DOHH2 (cell line): ENCODE results near the gene SORBS1.
A peak's percentile ranks its signal among the peaks of the same experiment; 100 is the strongest.

Source experiments
- H3F3A ChIP-seq: fragments of 200-600 bp; sonication (generic), shearing (Covaris generic); 2 replicates; pipeline ENCODE4 v1.6.0; 2016; ENCODE audit warnings: antibody characterized with exemption, mild to moderate bottlenecking; ENCODE audit not compliant: control insufficient read depth, insufficient read depth
- H3K27ac ChIP-seq: fragments of 200-600 bp; sonication (generic); 2 replicates; pipeline ENCODE4 v1.5.1; 2014; ENCODE audit warnings: low read depth, mild to moderate bottlenecking, low read length, moderate library complexity
- H3K27me3 ChIP-seq: fragments of 200-600 bp; sonication (generic); 2 replicates; pipeline ENCODE4 v1.6.1; 2014; ENCODE audit warnings: mild to moderate bottlenecking, low read length, mixed read lengths; ENCODE audit not compliant: control insufficient read depth
- H3K36me3 ChIP-seq: fragments of 200-600 bp; sonication (generic); 2 replicates; pipeline ENCODE4 v1.6.1; 2014; ENCODE audit warnings: mild to moderate bottlenecking, low read length, moderate library complexity, mixed read lengths; ENCODE audit not compliant: control insufficient read depth
- H3K4me1 ChIP-seq: fragments of 200-600 bp; sonication (generic); 2 replicates; pipeline ENCODE4 v1.6.1; 2014; ENCODE audit warnings: mild to moderate bottlenecking, low read length, mixed read lengths; ENCODE audit not compliant: control insufficient read depth
- H3K4me2 ChIP-seq: fragments of 200-600 bp; sonication (generic); 2 replicates; pipeline ENCODE4 v1.6.0; 2014; ENCODE audit warnings: mild to moderate bottlenecking, low read length, moderate library complexity
- H3K4me3 ChIP-seq: fragments of 200-600 bp; sonication (generic); 2 replicates; pipeline ENCODE4 v1.5.1; 2014; ENCODE audit warnings: mild to moderate bottlenecking, low read length, mixed read lengths
- H3K79me2 ChIP-seq: fragments of 200-600 bp; sonication (generic); 2 replicates; pipeline ENCODE4 v1.6.1; 2014; ENCODE audit warnings: mild to moderate bottlenecking, low read length, mixed read lengths; ENCODE audit not compliant: control insufficient read depth
- H3K9me2 ChIP-seq: fragments of 200-600 bp; sonication (generic); replicated peaks from 2 replicates; pipeline ENCODE4 v1.6.1; 2014; ENCODE audit warnings: mild to moderate bottlenecking, low read length, mixed read lengths; ENCODE audit not compliant: control insufficient read depth
- H3K9me3 ChIP-seq: fragments of 200-600 bp; sonication (generic); 2 replicates; pipeline ENCODE4 v1.6.1; 2014; ENCODE audit warnings: antibody characterized with exemption, low read length, mixed read lengths; ENCODE audit not compliant: control insufficient read depth, insufficient read depth
- H4K20me1 ChIP-seq: fragments of 200-600 bp; sonication (generic); 2 replicates; pipeline ENCODE4 v1.6.0; 2014; ENCODE audit warnings: low read depth, mild to moderate bottlenecking, antibody characterized with exemption, low read length, moderate library complexity; ENCODE audit not compliant: control insufficient read depth, insufficient read depth
- EZH2phosphoT487 ChIP-seq: fragments of 200-600 bp; sonication (generic); IDR thresholded peaks from 2 replicates; pipeline ENCODE4 v1.6.1; 2017; ENCODE audit warnings: borderline replicate concordance, mild to moderate bottlenecking, antibody characterized with exemption, low read length, moderate library complexity, mixed read lengths
- TF ChIP-seq, protein P1 (sequence below): fragments of 200-600 bp; sonication (generic); IDR thresholded peaks from one replicate; pipeline ENCODE4 v1.5.1; 2014; ENCODE audit warnings: antibody characterized with exemption, mild to moderate bottlenecking, low read depth, low read length; ENCODE audit not compliant: poor library complexity, severe bottlenecking

SORBS1 gene

DNA sequence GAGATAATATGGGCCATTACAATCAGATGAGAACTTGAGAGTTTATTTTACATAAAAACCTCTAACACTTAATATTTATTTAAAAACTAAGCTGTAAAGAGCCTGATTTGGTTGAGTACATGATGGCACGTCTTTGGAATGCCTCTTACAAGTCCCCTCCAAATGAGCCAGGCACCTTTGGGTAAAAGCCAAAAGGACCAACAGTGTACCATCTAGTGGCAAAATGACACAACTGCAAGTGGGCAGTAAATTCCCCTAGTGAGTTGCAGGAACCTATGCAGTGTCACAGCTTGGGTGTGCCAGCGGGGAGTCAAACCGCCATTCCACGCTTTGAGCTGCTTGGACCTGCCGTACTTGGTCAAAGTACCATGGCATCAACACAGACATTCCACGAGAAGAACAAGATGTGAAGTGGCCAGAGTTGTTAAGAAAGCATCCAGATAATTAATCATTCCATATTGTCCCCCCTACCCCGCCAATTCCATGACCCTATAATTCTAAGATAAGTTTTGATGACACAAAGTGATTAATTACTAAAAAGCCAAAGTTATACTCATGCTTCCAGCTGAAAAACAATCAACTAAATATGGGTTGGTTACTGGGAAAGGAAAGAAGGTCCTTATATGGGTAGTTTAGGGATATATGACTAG lies 115.2 kb downstream of the SORBS1 start:
- TF ChIP-seq, protein P1, sequence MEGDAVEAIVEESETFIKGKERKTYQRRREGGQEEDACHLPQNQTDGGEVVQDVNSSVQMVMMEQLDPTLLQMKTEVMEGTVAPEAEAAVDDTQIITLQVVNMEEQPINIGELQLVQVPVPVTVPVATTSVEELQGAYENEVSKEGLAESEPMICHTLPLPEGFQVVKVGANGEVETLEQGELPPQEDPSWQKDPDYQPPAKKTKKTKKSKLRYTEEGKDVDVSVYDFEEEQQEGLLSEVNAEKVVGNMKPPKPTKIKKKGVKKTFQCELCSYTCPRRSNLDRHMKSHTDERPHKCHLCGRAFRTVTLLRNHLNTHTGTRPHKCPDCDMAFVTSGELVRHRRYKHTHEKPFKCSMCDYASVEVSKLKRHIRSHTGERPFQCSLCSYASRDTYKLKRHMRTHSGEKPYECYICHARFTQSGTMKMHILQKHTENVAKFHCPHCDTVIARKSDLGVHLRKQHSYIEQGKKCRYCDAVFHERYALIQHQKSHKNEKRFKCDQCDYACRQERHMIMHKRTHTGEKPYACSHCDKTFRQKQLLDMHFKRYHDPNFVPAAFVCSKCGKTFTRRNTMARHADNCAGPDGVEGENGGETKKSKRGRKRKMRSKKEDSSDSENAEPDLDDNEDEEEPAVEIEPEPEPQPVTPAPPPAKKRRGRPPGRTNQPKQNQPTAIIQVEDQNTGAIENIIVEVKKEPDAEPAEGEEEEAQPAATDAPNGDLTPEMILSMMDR, result peak; percentile 77
- no peak for TF ChIP-seq EZH2phosphoT487
- Histone ChIP-seq H3K79me2 (no peaks in the 10 kb centered on the region), H3K4me1 (no peaks in the 10 kb centered on the region), H3K4me2 (no peak overlapping the region), H3K9me2 (no peaks in the 10 kb centered on the region), H3F3A (no peaks in the 10 kb centered on the region), H3K4me3 (no peak overlapping the region), H3K27me3 (peaks cover 13% of the 10 kb centered on the region), H4K20me1 (no peaks in the 10 kb centered on the region), H3K36me3 (no peaks in the 10 kb centered on the region), H3K9me3 (no peaks in the 10 kb centered on the region), H3K27ac (no peak overlapping the region)

DNA sequence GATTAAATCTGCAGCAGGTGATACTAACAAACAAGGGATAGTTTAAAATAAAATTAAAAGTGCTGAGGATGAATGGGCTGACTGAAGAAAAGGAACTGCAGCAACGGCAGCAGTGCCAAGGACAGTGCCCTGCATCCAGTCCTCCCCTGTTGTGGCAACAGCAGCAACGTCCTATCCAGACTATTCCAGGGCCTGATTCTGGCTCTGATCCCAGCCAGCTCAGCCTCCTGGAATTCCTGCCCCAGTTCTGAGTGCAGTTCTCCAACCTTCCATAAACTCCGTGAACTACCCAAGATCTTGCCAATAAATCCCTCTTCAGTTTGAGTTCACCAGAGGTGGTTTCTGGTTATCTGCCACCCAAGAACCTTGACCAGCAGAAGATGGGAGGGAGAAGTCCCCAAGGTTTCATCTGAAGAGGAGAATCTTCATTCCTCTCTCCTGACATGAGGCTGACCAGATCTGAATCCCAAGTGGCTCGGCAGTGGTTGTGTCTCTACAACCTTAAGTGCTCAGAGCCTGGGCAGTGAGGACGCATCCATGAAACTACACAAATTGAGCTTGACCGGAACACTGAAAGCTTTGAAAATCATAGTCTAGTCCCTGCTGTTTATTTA lies 115.8 kb downstream of the SORBS1 start:
- Histone ChIP-seq H3K4me1 (no peaks in the 10 kb centered on the region), H3K36me3 (no peaks in the 10 kb centered on the region), H3F3A (no peaks in the 10 kb centered on the region), H4K20me1 (no peaks in the 10 kb centered on the region), H3K27me3 (peaks cover 11% of the 10 kb centered on the region; the same call in 1 of the 2 replicates), H3K27ac (no peak overlapping the region), H3K4me3 (no peak overlapping the region), H3K79me2 (no peaks in the 10 kb centered on the region), H3K9me3 (no peaks in the 10 kb centered on the region), H3K4me2 (no peak overlapping the region), H3K9me2 (no peaks in the 10 kb centered on the region)
- TF ChIP-seq EZH2phosphoT487, result no peak
- TF ChIP-seq, protein P1, result no peak

DNA sequence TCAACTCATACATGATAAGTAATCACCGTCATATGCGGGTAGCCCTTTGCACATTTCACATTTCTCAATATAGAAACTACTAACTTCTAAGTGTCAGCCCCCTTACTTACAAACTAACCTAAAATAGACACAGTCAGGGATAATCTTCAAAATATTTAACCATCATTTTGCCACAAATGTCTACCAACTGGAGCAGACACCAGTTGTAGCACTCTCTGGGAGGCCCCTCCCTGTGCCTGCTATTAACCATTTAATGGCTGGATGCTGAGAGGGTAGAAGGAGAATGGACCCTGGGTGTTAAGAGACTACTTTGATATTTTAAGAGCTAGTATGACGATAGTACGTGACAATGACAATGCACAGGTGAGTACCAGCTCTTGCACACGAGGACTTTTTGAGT lies 116.4 kb downstream of the SORBS1 start:
- no peaks in the 10 kb centered on the region for H3K79me2 ChIP-seq
- no peaks in the 10 kb centered on the region for H3K4me1 ChIP-seq
- H3K4me2 ChIP-seq, result no peak overlapping the region
- H3K4me3 ChIP-seq, result no peak overlapping the region
- H3F3A ChIP-seq, result no peaks in the 10 kb centered on the region
- no peaks in the 10 kb centered on the region for H4K20me1 ChIP-seq
- TF ChIP-seq, protein P1, result no peak
- no peak for TF ChIP-seq EZH2phosphoT487
- H3K27me3 ChIP-seq, result peaks cover 11% of the 10 kb centered on the region; the same call in 1 of the 2 replicates
- no peaks in the 10 kb centered on the region for H3K36me3 ChIP-seq
- H3K9me3 ChIP-seq, result no peaks in the 10 kb centered on the region
- no peaks in the 10 kb centered on the region for H3K9me2 ChIP-seq
- no peak overlapping the region for H3K27ac ChIP-seq
